Hematopoietic multipotent progenitor cell treated with erythropoietin and hydrocortisone succinate and interleukin-3 and kit ligand, for 6 days (in vitro differentiated cells): ENCODE measurements around the gene TTLL6.
A peak's percentile ranks its signal among the peaks of the same experiment; 100 is the strongest.

Experiments
- DNase-seq: peaks from one replicate; pipeline ENCODE4 v3.0.0-alpha.2; 2015

The TTLL6 gene

DNA sequence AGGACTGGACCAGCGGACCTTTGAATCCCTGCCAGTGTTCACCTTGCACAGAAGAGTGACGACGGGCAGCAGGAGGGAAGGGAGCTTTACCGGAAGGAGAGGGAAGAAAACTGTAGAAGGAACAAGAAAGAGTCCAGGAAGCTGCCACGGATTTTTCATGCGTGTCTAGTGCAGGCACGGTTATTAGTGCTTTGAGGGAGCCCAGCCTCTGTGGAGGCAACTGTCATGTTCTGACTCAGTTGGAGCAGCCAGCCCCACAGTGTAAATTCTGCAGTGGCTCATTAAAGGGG is 82.0 kb downstream of the TTLL6 start:
- no peak for DNase-seq

- no peak for DNase-seq
Measured at GRCh38 chr17:48734333-48735061, 82.5 kb downstream of the TTLL6 start.

- DNase-seq, result no peak
Measured at GRCh38 chr17:48733632-48734328, 83.2 kb downstream of the TTLL6 start.

DNA sequence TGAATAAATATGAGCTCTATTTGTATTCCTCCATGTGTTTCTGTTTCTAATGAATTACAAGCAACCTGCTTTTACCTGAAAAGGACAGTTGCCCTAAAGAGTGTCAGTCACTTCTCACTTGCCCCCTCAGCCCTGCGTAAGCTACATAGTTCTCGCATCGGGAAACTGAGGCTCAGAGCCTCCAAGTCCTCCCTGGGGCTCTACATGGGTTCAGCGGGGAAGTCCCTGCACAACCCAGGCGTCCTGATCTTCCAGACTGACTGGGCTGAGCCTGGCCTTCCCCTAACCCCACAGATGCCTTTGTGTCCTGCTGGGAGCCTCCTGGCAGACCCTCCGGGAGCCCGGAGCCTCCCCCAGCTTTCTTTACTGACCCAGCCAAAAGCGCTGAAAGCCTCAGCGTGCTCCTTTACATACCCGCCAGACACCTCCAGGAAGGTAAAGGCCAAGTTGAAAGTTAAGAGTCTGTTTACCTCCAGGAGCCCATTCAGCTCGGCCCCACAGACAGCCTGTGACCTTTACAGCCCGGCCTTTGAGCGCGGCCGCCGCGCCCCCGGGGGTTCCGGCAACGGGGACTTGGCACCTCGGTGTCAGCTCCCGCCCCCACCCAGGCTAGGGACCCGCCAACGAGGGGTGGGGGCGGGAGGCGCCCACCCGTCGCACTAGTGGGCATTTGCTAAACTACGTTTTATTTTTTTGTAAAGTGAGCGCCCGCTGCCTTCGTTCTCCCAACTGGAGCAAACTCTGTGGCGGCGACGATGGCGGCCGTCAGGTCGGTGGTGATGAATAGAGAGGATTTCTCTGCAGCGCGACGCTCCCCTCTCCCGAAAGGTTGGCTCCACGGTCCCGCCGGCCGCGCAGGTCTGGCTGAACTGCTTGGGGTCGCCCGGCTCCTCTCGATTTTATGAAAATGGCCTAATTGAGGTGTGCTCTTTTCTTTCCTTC is 84.1 kb downstream of the TTLL6 start:
- DNase-seq, result no peak

GRCh38 chr17:48731355-48731754 is 85.7 kb downstream of the TTLL6 start:
- DNase-seq, result no peak

GRCh38 chr17:48730240-48730550 is 86.8 kb downstream of the TTLL6 start:
- DNase-seq, result no peak

DNA sequence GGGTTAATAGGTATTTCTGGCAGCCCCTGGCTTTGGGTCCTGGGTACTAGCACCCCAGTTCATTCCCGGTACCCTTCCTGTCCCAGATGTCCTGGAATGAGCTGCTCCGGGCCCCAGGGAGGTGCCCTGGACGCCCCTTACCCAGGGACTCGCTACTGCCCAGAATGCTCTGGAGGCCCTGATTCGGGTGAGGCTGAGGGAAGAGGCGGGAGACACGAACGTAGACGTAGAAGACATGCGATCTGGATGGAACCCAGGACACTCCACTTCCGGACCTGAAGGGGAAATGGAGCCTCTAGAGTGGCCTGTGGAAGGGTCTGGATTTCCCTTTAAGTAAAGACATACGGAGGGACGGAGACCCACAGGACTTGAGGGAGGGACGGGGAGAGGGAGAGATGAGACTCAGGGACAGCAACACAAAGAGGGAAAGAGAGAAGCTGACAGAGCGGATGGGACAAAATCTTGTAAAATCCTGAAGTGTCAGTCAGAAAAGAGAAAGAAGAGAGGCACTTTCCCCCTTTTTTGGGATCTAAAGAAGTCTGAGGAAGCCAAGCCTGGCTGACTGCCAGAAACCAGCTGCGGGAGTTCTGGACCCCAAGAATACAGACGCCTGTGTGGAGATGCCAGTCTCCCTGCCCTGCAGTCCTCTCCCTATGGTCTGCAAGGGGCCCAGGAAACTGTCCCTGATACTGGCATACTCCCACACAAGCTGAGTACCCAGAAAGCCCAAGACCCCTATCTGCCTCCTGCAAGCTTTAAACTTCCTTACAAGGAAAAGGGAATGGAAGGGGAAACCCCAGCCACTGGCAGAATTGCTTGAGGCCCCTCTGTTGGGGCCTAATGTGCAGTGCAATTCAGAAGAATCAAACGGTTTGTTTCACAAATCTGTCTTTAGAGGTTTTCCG is 87.4 kb downstream of the TTLL6 start:
- no peak for DNase-seq

- DNase-seq, result no peak
Measured at GRCh38 chr17:48728232-48729231, 88.5 kb downstream of the TTLL6 start, which contains the start of gene HOXB13. Gene HOXB13 (minus strand): TSS chr17:48728750. CDS start chr17:48728593, 157 bp downstream.

- no peak for DNase-seq
Measured at GRCh38 chr17:48727415-48728175, 89.4 kb downstream of the TTLL6 start.

- no peak for DNase-seq
Measured at GRCh38 chr17:48726916-48727286, 90.1 kb downstream of the TTLL6 start.

- DNase-seq, result no peak
Measured at GRCh38 chr17:48726114-48726915, 90.7 kb downstream of the TTLL6 start.

DNA sequence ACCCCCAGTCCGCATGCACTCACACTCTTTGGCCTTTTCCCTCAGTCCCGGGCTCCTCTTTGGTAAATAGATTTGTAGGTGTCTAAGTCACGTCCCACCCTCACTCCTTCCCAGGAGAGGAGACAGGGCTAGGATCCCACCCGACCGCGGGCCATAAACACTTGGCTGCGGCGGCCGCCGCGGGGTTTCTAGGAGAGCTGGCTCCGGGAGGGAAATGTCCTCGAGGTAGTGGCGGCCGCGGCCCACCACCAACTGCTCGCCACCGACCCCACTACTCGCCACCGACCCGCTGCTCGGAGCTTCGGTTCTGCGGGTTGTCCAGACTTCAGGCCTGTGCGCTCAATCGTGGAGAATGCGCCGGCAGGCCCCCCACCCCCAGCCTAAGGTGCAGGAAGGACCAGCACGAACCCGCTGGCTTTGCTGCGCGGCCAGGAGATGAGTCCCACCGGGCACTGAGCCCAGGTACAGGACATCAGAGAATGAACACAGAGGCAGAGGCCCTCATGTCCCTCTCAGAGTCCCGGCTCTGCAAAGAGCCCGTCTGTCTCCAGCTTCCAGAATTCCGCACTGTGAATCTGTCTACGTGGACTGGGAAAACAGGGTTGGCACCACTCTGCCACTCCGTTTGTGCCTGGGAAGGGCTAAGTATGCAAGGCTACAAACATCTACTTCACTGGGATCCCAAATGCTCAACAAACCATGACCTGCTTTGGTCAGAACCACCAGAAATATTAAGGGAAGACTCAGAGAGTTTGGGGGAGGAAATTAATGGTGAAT is 91.6 kb downstream of the TTLL6 start:
- DNase-seq, result no peak

GRCh38 chr17:48725004-48725287 is 92.1 kb downstream of the TTLL6 start:
- no peak for DNase-seq

GRCh38 chr17:48724251-48725003 is 92.6 kb downstream of the TTLL6 start:
- peak; percentile 94 for DNase-seq

DNA sequence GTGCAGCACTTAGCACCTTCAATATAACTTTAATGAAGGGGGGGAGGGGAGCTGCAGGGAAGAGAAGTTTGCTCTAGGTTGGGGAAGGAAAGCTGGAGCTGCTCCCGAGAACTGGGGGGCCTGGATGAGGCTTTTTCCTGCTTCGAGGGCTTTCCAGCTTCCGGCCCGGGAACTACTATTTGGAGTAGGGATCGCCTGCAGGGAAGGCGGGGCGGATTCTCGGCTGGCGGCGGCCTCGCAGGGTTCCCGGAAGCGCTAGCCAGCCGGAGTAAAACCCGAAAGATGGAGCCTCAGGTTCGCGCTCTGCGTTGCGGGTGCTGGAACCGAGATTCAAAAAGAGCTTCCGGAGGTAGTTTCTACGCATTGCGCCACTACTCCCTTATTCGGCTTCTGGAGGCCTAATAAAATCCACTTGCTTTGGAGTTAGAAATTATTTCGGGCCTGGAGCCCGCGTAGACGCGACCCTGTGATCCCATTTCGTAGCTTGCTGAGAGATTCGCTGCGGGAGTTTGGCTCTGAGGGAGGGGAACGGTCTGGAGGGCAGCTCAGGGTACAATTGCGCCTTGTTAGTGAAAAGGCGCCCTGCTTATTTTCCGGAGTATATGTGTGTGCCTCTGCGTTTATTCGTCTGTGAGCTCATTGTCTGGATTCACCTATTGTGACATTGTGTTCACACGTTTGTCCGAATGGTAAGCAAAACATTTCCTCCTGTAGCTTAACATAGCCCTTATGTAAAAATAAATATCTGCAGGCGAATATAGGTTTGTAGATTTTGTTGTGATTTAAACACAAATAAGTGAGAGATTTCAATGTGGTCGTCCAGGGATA is 93.4 kb downstream of the TTLL6 start:
- DNase-seq, result no peak

DNA sequence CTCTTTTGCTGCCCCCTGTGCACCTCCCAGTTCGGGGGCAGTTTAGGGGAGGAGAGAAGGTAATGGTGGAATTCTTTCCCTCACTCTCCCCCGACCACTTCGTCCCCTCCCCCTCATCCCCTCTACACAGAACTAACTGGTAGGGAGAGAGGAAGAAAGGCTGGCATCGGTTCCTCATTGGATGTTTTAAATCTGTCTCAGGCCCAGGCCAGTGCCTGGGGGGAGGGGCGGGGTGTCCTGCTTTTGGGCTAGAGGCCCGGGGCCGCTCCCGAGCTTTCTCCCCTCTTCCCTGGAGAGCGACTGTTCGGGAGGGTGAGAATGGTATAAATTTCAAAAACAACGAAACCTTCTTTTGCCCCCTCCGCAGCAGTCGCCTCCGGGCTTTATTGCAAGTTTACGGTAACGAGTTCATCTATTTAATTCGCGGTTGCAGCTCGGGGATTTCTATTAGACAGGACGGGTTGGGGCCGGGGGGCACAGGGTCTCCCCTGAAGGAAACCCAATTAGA is 94.1 kb downstream of the TTLL6 start, which contains the start of gene PRAC2:
PRAC2 (plus strand) TSS at position 271 of the 508 bp plus-strand sequence. CDS start 1,226 bp downstream, outside the sequence.
- no peak for DNase-seq
